Measurements from ENCODE around the gene SCUBE1. TPM values are rescaled to one million over a fixed set of nuclear protein-coding genes. Genes with fewer than 3 reads are reported as not detected.

The SCUBE1 gene
- polyA plus RNA-seq, 1 experiment = not detected

DNA sequence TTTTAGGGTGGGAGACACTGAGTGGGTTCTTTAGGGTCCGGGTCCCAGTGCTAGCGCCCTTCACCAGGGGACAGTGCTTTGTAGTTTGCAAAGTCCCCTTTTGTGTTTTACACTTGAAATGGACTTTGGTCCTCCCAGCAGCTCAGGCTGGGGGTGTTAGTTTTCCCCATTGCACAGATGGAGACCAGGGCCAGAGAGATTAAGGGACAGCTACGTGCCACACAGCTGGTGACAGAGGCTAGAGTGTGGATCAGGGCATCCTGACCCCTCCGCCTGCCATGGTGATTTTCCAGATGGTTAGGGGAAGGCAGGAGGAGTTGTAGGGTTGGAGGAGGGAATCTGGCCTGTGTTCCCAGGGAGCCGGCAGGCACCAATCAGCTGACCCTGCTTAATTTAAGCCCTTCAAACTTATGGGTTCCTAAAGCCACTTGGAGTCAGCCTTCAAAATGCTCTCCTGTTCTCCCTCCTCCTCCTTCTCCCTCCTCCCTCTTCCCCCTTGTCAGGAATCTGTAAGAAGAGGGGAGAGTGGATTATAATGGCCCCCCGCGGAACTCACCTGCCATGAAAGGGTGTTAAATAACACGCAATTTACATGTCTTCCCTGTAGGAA lies 46.2 kb upstream of the SCUBE1 start:
- Histone ChIP-seq H3K27me3 (ENCODE audit: control insufficient read depth, insufficient read depth, low read length) (peaks cover 7% of the 10 kb centered on the region), H3K36me3 (ENCODE audit: control insufficient read depth, insufficient read depth, low read length) (no peaks in the 10 kb centered on the region), H3K4me3 (ENCODE audit: low read depth, low read length) (no peak overlapping the region)
- POLR2A ChIA-PET = no interaction called here
- CTCF ChIA-PET = interaction anchor here (1.1 to 12.7 kb wide), 8 partner anchors 16 to 496 kb away, joined by 3 to 215 read pairs (median 11); no protein-coding TSS in a partner anchor
- TF ChIP-seq, protein P1, sequence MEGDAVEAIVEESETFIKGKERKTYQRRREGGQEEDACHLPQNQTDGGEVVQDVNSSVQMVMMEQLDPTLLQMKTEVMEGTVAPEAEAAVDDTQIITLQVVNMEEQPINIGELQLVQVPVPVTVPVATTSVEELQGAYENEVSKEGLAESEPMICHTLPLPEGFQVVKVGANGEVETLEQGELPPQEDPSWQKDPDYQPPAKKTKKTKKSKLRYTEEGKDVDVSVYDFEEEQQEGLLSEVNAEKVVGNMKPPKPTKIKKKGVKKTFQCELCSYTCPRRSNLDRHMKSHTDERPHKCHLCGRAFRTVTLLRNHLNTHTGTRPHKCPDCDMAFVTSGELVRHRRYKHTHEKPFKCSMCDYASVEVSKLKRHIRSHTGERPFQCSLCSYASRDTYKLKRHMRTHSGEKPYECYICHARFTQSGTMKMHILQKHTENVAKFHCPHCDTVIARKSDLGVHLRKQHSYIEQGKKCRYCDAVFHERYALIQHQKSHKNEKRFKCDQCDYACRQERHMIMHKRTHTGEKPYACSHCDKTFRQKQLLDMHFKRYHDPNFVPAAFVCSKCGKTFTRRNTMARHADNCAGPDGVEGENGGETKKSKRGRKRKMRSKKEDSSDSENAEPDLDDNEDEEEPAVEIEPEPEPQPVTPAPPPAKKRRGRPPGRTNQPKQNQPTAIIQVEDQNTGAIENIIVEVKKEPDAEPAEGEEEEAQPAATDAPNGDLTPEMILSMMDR (IDR thresholded peaks at IDR 0.05; ENCODE audit: insufficient read depth, low read depth, low read length) = no peak
- DNase-seq (ENCODE audit: low read depth) = no peak

DNA sequence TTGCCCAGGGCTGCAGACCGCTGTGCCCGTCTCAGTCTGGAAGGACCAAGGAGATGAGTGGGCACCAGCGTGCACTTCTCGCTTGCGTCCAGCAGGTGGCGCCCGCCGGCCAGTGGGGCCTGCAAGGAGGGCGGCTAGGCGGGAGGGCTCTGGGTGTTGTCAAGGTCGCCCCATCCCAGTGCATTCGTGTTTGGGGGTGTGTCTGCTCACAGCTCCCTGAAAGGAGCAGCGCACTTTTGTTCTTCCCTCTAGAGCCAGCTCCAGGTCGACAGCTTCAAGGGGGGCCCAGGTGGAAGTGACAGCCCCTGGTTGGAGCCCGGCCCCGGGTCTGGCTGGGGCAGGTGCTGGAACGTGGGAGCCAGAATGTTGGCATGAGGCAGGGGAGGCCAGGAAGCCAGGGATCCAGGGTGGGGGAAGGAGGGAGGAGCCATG lies 45.3 kb upstream of the SCUBE1 start:
- TF ChIP-seq, protein P1 (IDR thresholded peaks at IDR 0.05; ENCODE audit: insufficient read depth, low read depth, low read length) = peak; percentile 99
- Histone ChIP-seq H3K4me3 (ENCODE audit: low read depth, low read length) (no peak overlapping the region), H3K36me3 (ENCODE audit: control insufficient read depth, insufficient read depth, low read length) (no peaks in the 10 kb centered on the region), H3K27me3 (ENCODE audit: control insufficient read depth, insufficient read depth, low read length) (peaks cover 7% of the 10 kb centered on the region)
- ChIA-PET CTCF (interaction anchor here (0.8 to 12.7 kb wide), 14 partner anchors 8 to 1239 kb away, joined by 3 to 215 read pairs (median 4); no protein-coding TSS in a partner anchor), POLR2A (no interaction called here)
- no peak for DNase-seq (ENCODE audit: low read depth)

DNA sequence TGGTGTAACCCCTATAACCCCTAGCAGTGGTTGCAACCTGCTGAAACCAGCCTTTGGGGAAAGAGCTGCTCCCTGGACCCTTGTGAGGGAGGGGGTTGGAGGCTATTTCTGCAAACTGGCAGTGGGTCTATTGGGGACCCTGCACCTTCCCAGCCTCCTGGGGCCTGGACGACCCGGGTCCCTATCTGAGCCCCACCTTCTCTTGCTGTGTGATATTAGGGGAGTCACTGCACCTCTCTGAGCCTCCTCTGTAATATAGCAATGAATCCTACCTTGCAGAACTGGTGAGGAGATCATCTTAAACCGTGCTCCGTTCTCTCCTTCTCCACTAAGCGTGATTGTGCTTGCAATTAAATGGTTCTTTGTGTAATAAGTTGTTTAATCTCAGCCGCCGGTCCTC lies 44.6 kb upstream of the SCUBE1 start:
- ChIA-PET CTCF (interaction anchor here (1.0 to 12.7 kb wide), 12 partner anchors 13 to 1239 kb away, joined by 3 to 215 read pairs (median 6); no protein-coding TSS in a partner anchor), POLR2A (no interaction called here)
- Histone ChIP-seq H3K36me3 (ENCODE audit: control insufficient read depth, insufficient read depth, low read length) (no peaks in the 10 kb centered on the region), H3K27me3 (ENCODE audit: control insufficient read depth, insufficient read depth, low read length) (peaks cover 7% of the 10 kb centered on the region), H3K4me3 (ENCODE audit: low read depth, low read length) (no peak overlapping the region)
- no peak for DNase-seq (ENCODE audit: low read depth)
- TF ChIP-seq, protein P1 (IDR thresholded peaks at IDR 0.05; ENCODE audit: insufficient read depth, low read depth, low read length) = no peak

DNA sequence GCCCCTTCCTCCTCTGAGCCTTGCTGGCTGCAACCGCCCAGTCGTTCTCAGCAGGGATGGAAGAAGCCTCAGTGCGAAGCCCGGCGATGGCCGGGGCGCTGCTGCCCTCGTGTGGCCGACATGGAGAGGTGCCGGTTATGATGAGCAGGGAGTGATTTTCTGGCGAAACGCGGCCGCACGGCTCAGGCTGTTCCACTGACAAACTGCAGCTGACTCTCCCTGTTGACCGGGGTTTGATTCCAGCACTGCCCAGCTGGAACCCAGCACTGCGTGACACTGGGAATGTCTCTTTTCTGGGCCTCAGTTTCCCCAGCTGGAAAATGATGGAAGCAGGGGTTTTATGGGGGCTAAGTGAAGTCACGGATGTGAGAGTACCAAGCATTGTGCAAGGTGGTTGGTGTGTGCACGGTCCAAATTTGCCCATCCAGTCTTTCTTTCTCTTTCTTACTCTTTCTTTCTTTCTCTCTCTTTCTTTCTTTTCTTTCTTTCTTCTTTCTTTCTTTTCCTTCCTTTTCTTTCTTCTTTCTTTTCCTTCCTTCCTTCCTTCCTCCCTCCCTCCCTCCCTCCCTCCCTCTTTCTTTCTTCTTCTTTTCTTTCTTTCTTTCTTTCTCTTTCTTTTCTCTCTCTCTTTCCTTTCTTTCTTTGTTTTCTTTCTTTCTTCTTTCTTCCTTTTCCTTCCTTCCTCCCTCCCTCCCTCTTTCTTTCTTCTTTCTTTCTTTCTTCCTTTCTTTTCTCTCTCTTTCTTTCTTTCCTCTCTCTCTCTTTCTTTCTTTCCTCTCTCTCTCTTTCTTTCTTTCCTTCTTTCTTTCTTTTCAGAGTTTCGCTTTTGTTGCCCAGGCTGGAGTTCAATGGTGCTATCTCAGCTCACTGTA lies 42.8 kb upstream of the SCUBE1 start:
- CTCF ChIA-PET = interaction anchor here (0.6 to 12.7 kb wide), 25 partner anchors 9 to 441 kb away, joined by 3 to 215 read pairs (median 3); no protein-coding TSS in a partner anchor

More for the DNA sequence above, 42.8 kb upstream of the SCUBE1 start:
- no peak for DNase-seq (ENCODE audit: low read depth)
- Histone ChIP-seq H3K4me3 (ENCODE audit: low read depth, low read length) (no peak overlapping the region), H3K36me3 (ENCODE audit: control insufficient read depth, insufficient read depth, low read length) (no peaks in the 10 kb centered on the region), H3K27me3 (ENCODE audit: control insufficient read depth, insufficient read depth, low read length) (peaks cover 9% of the 10 kb centered on the region)
- TF ChIP-seq, protein P1 (IDR thresholded peaks at IDR 0.05; ENCODE audit: insufficient read depth, low read depth, low read length) = peak; percentile 96
- POLR2A ChIA-PET = no interaction called here

Measured in BJ (cell line).